HEK293 (cell line): Measurements from ENCODE around the gene THBD.

Experiments used
- CTCF ChIA-PET: fragments of 350-600 bp; formaldehyde crosslinking; extraction: SDS; loops from one replicate; lab custom pipeline; 2021; ENCODE audit warnings: antibody characterized with exemption; lab: Yijun Ruan, JAX
- POLR2A ChIA-PET: fragments of 300-600 bp; formaldehyde crosslinking; extraction: SDS; loops from one replicate; lab custom pipeline; 2020; ENCODE audit warnings: antibody characterized with exemption, inconsistent platforms; lab: Yijun Ruan, JAX
- H3K27ac ChIP-seq: fragments of 200-500 bp; sonication (Bioruptor generic); 2 replicates; pipeline ENCODE4 v1.5.1; 2014; ENCODE audit warnings: low read depth, low read length, control low read depth, inconsistent platforms; ENCODE audit errors: extremely low read depth
- H3K36me3 ChIP-seq, 2 experiments: fragments of 200-500 bp in 1 of 2; sonication (Bioruptor generic) in 1 of 2; 1 replicate in 1 of 2; 2 replicates in 1 of 2; pipeline ENCODE4 v1.5.1; 2014 to 2017; ENCODE audit warnings: inconsistent platforms in 2 of 2, low read length in 2 of 2; ENCODE audit not compliant: control insufficient read depth in 2 of 2, insufficient read depth in 1 of 2
- H3K4me1 ChIP-seq: fragments of 200-500 bp; sonication (Bioruptor generic); 2 replicates; pipeline ENCODE4 v1.5.1; 2014; ENCODE audit warnings: mild to moderate bottlenecking, low read length, inconsistent platforms; ENCODE audit not compliant: control insufficient read depth, insufficient read depth
- H3K4me3 ChIP-seq: 2 replicates; pipeline ENCODE4 v1.5.1; 2011; ENCODE audit warnings: low read depth, mild to moderate bottlenecking, control low read depth, low read length, moderate library complexity
- H3K9me3 ChIP-seq: fragments of 200-500 bp; sonication (Bioruptor generic); 2 replicates; pipeline ENCODE4 v1.5.1; 2014; ENCODE audit warnings: low read depth, low read length, inconsistent platforms; ENCODE audit not compliant: control insufficient read depth, insufficient read depth
- BCL11A ChIP-seq: fragments of 450-650 bp; formaldehyde crosslinking; IDR thresholded peaks from 2 replicates; pipeline ENCODE4 v1.5.1; 2016; ENCODE audit warnings: low read depth, missing biosample characterization, missing genetic modification characterization
- FEZF1 ChIP-seq: fragments of 450-650 bp; formaldehyde crosslinking; IDR thresholded peaks from 2 replicates; pipeline ENCODE4 v1.5.1; 2016; ENCODE audit warnings: missing biosample characterization, missing genetic modification characterization
- KLF7 ChIP-seq: fragments of 450-650 bp; formaldehyde crosslinking; IDR thresholded peaks from 2 replicates; pipeline ENCODE4 v1.5.1; 2016; ENCODE audit warnings: missing biosample characterization, missing genetic modification characterization, borderline replicate concordance
- PRDM4 ChIP-seq: fragments of 450-650 bp; formaldehyde crosslinking; IDR thresholded peaks from 2 replicates; pipeline ENCODE4 v1.5.1; 2017; ENCODE audit warnings: missing biosample characterization, missing genetic modification characterization
- REST ChIP-seq: fragments of 450-650 bp; formaldehyde crosslinking; IDR thresholded peaks from 2 replicates; pipeline ENCODE4 v1.5.1; 2016; ENCODE audit warnings: missing biosample characterization, missing genetic modification characterization
- ZBTB10 ChIP-seq: fragments of 450-650 bp; formaldehyde crosslinking; IDR thresholded peaks from 2 replicates; pipeline ENCODE4 v1.5.1; 2016; ENCODE audit warnings: missing biosample characterization, missing genetic modification characterization
- ZBTB7A ChIP-seq: fragments of 450-650 bp; formaldehyde crosslinking; IDR thresholded peaks from 2 replicates; pipeline ENCODE4 v1.5.1; 2016; ENCODE audit warnings: low read depth, missing biosample characterization, missing genetic modification characterization
- ZFP3 ChIP-seq: fragments of 450-650 bp; formaldehyde crosslinking; IDR thresholded peaks from 2 replicates; pipeline ENCODE4 v1.5.1; 2016; ENCODE audit warnings: low read depth, missing biosample characterization, missing genetic modification characterization
- ZNF146 ChIP-seq: fragments of 450-650 bp; formaldehyde crosslinking; IDR thresholded peaks from 2 replicates; pipeline ENCODE4 v1.5.1; 2016; ENCODE audit warnings: missing biosample characterization, missing genetic modification characterization
- ZNF202 ChIP-seq: fragments of 450-650 bp; formaldehyde crosslinking; IDR thresholded peaks from 2 replicates; pipeline ENCODE4 v1.5.1; 2016; ENCODE audit warnings: missing biosample characterization, missing genetic modification characterization, borderline replicate concordance
- ZNF335 ChIP-seq: fragments of 450-650 bp; formaldehyde crosslinking; conservative IDR thresholded peaks from 2 replicates; pipeline ENCODE4 v1.5.1; 2016; ENCODE audit warnings: missing biosample characterization, missing genetic modification characterization
- ZNF394 ChIP-seq: fragments of 450-650 bp; formaldehyde crosslinking; IDR thresholded peaks from 2 replicates; pipeline ENCODE4 v1.5.1; 2016; ENCODE audit warnings: missing biosample characterization, missing genetic modification characterization, mild to moderate bottlenecking, moderate library complexity, borderline replicate concordance
- ZNF433 ChIP-seq: fragments of 450-650 bp; formaldehyde crosslinking; IDR thresholded peaks from 2 replicates; pipeline ENCODE4 v1.5.1; 2016; ENCODE audit warnings: missing biosample characterization, missing genetic modification characterization, low read depth
- ZNF514 ChIP-seq: fragments of 450-650 bp; formaldehyde crosslinking; IDR thresholded peaks from 2 replicates; pipeline ENCODE4 v1.5.1; 2016; ENCODE audit warnings: missing biosample characterization, missing genetic modification characterization
- ZNF530 ChIP-seq: fragments of 450-650 bp; formaldehyde crosslinking; IDR thresholded peaks from 2 replicates; pipeline ENCODE4 v1.5.1; 2016; ENCODE audit warnings: low read depth, missing biosample characterization, missing genetic modification characterization
- ZNF548 ChIP-seq: fragments of 450-650 bp; formaldehyde crosslinking; IDR thresholded peaks from 2 replicates; pipeline ENCODE4 v1.5.1; 2016; ENCODE audit warnings: missing biosample characterization, missing genetic modification characterization
- ZNF626 ChIP-seq: fragments of 450-650 bp; sonication (Bioruptor Pico); formaldehyde crosslinking; IDR thresholded peaks from 2 replicates; pipeline ENCODE4 v1.5.1; 2018; ENCODE audit warnings: missing biosample characterization, missing genetic modification characterization, inconsistent platforms
- ZNF660 ChIP-seq: fragments of 450-650 bp; IDR thresholded peaks from 2 replicates; pipeline ENCODE4 v1.5.1; 2018; ENCODE audit warnings: missing biosample characterization, mild to moderate bottlenecking, missing genetic modification characterization
- TF ChIP-seq, protein P1 (sequence below): fragments of 450-650 bp; IDR thresholded peaks from 2 replicates; pipeline ENCODE4 v1.5.1; 2018; ENCODE audit warnings: missing biosample characterization, missing genetic modification characterization

Gene THBD

DNA sequence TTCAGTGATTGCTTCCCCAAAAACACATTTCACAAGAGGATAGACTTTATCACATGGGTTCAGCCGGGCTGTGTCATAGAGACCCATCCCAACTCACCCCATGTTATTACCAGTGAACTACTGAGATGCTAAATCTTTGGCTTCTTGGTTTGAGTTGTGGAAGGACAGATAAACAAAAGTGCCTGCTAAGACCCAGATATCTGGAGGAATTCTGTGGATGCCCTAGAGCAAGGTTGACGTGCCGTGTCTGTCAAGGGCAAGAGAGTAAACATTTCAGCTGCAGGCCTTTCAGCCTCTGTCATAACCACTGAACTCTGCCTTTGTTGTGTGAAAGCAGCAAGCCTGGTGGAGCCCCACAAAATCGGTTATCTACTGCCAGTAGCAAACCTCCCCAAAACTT, 11.2 kb upstream of the THBD start:
- no peak overlapping the region for H3K27ac ChIP-seq
- POLR2A ChIA-PET = interaction anchor here (0.8 to 1.2 kb wide), 2 partner anchors 10 to 297 kb away, joined by 3 read pairs; no protein-coding TSS in a partner anchor
- CTCF ChIA-PET = interaction anchor here (0.6 to 2.1 kb wide), 5 partner anchors 9 to 365 kb away, joined by 3 to 15 read pairs (median 3); no protein-coding TSS in a partner anchor

GRCh38 chr20:23059846-23060245, 10.4 kb upstream of the THBD start:
- no peak overlapping the region for H3K4me3 ChIP-seq
- no peaks in the 10 kb centered on the region for H3K9me3 ChIP-seq
- TF ChIP-seq FEZF1 (tag by site-specific recombination) = peak; percentile 46
- TF ChIP-seq ZBTB7A (tag by site-specific recombination) = no peak
- TF ChIP-seq KLF7 (tag by site-specific recombination) = no peak
- no peak for TF ChIP-seq ZFP3 (tag by site-specific recombination)
- TF ChIP-seq, protein P1, sequence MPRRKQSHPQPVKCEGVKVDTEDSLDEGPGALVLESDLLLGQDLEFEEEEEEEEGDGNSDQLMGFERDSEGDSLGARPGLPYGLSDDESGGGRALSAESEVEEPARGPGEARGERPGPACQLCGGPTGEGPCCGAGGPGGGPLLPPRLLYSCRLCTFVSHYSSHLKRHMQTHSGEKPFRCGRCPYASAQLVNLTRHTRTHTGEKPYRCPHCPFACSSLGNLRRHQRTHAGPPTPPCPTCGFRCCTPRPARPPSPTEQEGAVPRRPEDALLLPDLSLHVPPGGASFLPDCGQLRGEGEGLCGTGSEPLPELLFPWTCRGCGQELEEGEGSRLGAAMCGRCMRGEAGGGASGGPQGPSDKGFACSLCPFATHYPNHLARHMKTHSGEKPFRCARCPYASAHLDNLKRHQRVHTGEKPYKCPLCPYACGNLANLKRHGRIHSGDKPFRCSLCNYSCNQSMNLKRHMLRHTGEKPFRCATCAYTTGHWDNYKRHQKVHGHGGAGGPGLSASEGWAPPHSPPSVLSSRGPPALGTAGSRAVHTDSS (tag by site-specific recombination) = no peak
- no peak for TF ChIP-seq BCL11A (tag by site-specific recombination)
- TF ChIP-seq ZNF146 (tag by site-specific recombination) = no peak
- TF ChIP-seq ZNF433 (tag by site-specific recombination) = no peak
- TF ChIP-seq, all 188 proteins: peak for 1
- CTCF ChIA-PET = interaction anchor here (0.7 to 1.3 kb wide), 2 partner anchors 141 to 368 kb away, joined by 3 to 4 read pairs; no protein-coding TSS in a partner anchor
- Histone ChIP-seq H3K36me3 (no peaks in the 10 kb centered on the region), H3K4me1 (peaks cover 3% of the 10 kb centered on the region; the same call in 1 of the 2 replicates), H3K27ac (no peak overlapping the region)
- POLR2A ChIA-PET = interaction anchor here (1.2 kb wide), 1 partner anchor 298 kb away, joined by 3 read pairs; no protein-coding TSS in a partner anchor

More for the DNA sequence above, 11.2 kb upstream of the THBD start:
- H3K36me3 ChIP-seq = no peaks in the 10 kb centered on the region
- H3K4me1 ChIP-seq = peaks cover 3% of the 10 kb centered on the region; the same call in 1 of the 2 replicates
- no peaks in the 10 kb centered on the region for H3K9me3 ChIP-seq
- no peak overlapping the region for H3K4me3 ChIP-seq
- TF ChIP-seq ZNF626 (no peak), ZNF548 (tag by site-specific recombination) (no peak), ZNF514 (tag by site-specific recombination) (no peak), ZNF202 (tag by site-specific recombination) (no peak), ZNF335 (no peak), ZBTB7A (tag by site-specific recombination) (no peak), ZNF660 (no peak), ZNF394 (no peak), ZNF530 (tag by site-specific recombination) (no peak), PRDM4 (no peak)
- TF ChIP-seq, all 188 proteins: peak for 0

- H3K4me1 ChIP-seq = peaks cover 3% of the 10 kb centered on the region; the same call in 1 of the 2 replicates
- H3K27ac ChIP-seq = no peak overlapping the region
- no peaks in the 10 kb centered on the region for H3K36me3 ChIP-seq
- H3K9me3 ChIP-seq = no peaks in the 10 kb centered on the region
- ChIA-PET POLR2A (no interaction called here), CTCF (interaction anchor here (0.6 to 0.7 kb wide), 3 partner anchors 42 to 367 kb away, joined by 3 to 4 read pairs (median 3); no protein-coding TSS in a partner anchor)
- H3K4me3 ChIP-seq = no peak overlapping the region
- TF ChIP-seq ZBTB10 (no peak), REST (tag by site-specific recombination) (no peak)
Observed at GRCh38 chr20:23059001-23059400, 9.5 kb upstream of the THBD start.
